ENCODE data around the gene OSGIN1. TPM values are rescaled to one million over a fixed set of nuclear protein-coding genes. Genes with fewer than 3 reads are reported as not detected.
A peak's percentile ranks its signal among the peaks of the same experiment; 100 is the strongest.

The OSGIN1 gene
- total RNA-seq, 1 experiment from 2014 or later = 4.2 TPM

DNA sequence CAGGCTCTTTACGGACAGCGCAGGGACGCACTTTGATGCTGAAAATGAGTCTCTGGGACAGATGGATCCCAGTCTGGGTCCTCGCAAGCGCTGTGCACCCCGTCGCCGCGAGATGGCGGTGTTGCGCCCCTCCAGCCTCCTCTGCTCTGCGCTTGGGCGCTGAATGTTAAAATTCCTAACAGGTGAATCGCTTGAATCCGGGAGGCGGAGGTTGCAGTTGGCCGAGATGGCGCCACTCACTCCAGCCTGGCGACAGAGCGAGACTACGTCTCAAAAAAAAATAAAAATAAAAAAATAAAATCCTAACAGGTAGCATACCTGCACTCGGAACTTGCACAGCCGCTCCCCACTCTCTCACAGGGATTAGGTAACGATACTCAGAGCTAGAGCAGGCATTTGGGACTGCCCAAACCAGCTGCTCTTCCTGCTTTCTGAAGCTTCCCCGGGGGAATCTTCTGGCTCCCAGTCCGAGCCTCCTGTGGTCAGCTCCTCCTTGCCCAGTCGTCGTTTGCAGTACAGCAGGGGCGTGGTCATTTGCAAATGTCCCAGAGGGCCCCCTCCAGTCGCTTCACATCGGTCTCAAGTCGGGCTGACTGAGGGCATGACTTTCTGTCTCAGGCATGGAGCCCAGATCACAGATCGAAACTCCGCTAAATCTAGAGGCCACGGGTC is 26.2 kb upstream of the OSGIN1 start:
- DNase-seq (ENCODE audit: low read depth) = peak; percentile 59

DNA sequence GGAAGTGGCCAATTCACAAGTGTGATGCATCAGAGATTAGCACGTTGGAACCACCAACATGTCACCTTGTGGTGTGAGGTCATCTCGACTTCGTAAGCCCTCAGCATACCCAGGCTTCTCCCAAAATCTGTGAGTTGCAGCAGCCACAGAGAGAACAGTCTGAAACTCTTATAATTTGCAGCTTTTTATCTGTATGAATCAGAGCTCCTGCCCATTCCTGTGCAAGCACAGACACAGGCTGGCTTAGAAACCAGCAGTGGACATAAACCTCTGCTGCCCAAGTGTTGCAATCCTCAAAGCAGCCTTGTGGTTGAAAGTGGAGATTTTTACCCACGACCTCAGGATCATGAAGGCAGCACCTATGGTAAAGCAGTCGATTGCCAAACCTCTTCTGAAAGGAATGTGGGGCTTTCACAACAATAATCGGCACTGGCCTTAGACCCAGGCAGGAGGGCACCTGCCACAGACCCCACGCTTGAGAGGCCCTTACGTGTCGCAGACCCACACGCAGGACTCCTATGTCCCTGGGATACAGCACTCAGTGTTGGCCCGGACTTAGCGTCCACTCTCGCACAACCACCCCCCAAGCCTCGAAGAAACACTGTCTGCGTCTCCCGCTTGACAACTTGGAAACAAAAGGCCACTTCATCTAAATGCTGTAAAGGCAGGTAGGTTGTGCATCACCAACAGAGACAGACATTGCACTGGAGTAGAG is 24.5 kb upstream of the OSGIN1 start:
- DNase-seq (ENCODE audit: low read depth) = peak; percentile 9

DNA sequence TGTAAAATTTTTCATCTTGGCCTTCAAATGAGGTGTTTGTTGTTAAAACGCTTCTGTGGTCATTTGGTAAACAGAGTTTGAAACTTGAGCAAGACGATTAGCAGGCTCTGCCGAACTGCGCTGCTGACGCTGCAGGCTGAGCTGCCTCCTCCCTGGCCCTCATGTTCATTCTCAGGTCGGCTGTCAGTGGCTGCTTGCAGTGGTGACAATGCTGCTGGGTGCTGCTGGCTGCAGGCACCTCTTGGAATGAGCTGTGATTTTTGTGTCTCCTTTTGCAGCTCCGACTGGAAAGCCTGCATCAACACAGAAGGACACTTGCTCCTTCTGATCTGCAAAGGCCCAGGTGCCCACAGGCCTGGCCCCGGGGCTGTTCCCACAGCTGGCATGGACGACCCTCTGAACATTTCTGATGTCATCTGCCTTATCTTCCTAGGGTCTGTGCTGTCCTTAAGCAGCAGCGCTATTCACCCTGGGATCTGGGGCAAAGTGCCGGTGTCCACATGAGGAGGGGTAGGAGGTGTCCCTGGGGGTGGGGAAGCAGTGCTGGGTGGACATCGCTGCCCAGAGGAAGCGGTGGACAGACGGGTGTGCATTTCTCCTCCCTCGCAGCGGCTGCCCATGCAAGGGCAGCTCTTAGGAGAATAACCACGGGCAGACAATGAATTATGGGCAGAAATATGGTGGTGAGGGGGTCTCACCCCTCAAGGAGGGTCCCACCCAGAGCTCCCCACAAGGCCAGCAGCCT is 23.1 kb upstream of the OSGIN1 start:
- DNase-seq (ENCODE audit: low read depth) = no peak

DNA sequence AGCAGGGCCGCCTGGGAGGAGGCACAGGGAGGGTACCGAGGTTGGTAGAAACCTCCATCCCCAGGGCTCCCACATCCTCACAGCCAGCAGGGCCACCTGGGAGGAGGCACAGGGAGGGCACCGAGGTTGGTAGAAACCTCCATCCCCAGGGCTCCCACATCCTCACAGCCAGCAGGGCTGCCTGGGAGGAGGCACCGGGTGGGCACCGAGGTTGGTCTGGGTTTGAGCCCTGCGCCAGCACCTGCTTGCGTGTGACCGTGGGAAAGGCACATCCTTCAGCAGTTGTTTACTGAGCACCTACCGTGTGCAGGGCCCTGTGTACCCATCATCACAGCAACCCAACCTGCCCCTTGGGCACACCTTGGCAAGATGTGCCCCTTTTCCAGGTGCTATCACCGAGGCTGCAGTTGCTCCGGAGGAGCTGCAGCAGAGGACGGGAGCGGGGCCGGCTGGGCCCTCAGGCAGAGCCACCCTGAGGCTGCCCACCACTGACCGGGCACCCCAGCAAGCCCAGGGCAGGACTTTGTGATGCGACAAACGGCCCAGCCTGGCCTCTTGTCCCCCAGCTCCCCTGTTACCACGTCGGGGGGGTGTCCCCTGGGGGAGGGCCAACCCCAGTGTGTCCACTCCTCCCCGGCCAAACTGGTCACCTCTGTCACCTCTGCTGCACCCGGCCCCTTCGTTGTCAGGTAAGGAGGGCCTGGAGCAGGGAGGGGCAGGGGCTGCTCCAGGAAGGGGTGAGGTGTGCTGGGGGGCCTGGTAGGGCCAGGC is 22.1 kb upstream of the OSGIN1 start:
- DNase-seq (ENCODE audit: low read depth) = no peak

DNA sequence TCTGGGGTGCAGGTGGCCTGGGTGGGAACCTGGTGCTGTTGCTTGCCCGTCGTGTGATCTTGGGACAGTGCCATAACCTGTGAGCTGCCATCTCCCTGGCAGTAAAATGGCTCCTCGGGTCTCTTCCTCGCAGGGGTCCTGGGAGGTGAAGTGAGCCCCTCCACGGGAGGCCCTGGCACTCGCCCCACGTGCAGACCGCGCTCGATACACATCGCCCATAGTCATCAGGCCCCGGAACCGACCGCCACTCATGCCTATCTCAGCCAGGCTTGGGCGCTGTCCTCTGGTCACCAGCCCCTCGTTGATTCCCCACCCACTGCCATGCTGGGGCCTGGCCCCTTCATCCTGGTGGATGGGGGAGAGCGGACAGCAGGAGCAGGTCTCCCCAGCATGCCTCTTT is 21.5 kb upstream of the OSGIN1 start:
- no peak for DNase-seq (ENCODE audit: low read depth)

DNA sequence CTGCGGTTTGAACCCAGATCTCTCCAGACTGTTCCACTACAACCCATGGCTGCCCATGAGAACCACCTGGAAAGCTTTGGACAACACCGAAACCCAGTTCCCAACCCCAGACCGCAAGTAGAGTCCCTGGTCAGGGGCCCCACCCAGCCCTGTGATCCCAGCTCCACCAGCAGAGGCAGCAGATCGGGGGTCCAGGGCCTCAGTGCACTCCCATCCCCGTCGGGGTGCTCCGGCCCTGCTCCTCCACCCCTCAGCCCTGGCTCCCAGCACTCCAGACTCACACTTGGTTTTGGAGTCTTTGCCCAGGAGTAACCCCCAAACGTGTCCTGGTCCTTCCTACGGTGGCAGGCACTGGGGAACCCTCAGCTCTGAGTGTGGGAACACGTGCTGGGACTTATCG is 20.7 kb upstream of the OSGIN1 start:
- DNase-seq (ENCODE audit: low read depth) = no peak

DNA sequence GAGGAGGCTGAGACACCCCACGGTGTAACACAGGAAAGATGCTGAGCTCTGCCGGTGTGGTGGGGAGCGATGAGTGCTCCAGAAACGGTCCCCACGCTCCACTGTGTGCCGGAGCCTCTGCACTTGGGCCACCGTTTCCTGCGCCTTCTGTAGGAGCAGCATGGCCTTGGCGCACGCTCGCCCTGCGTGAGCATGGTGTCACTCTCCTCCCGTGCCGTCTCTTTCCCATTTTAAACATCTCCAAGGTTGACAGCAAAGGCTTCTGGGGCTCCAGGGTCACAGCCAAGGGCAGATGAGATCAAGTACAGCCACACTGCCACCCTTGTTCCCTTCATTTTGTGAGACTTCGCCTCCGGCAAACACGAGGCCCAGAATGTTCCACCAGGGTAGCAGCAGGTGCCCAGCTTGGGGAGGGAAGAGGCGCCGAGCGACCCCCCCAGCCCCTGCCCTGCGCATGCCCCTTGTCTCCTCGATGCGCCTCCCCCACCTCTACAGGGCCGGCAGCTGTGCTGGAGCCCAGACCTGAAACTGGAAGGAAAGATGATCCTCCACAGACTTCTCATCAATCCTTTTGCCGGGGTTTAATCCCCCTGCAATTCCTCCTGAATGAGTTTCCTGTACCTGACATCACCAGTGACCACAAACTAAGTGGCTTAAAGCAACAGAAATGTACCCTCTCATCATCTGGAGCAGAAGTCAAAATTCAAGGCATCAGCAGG is 19.9 kb upstream of the OSGIN1 start:
- DNase-seq (ENCODE audit: low read depth) = no peak

DNA sequence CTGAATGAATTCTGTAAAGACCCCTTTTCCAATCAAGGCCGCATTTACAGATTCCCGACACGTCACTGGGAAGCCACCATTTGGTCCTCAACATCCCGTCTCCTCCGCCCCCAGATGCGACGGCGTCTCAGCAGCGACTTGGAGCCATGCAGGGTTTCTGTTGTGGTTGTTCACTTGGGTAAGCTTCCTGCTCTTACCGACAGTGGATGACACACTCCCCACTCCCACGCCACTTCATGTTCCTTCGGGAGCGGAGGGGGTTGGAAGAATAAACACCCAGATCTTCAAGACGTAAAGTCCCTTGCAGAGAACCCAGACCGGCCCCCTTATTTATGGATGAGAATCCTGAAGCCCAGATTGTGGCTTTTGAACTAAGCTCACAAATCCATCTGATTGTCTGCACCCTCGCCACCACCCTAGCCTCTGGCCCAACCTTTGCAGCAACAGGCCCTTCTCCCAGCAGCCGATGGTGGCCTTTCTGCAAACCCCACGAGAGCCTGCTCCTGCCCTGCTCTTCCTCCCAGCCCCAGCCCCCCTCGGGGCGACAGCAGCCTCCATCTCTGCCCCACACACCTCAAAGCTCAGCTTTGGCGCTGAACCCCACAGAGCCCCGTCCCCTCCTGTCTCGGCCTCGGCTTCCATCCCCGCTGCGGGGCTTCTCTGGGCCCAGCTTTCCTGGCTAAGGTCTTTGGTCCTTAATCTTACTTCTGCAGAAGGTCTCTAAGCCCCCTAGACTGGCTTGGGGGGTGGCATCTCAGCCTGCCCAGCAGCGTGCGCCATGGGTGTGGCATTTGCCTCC is 19.0 kb upstream of the OSGIN1 start:
- DNase-seq (ENCODE audit: low read depth) = no peak

DNA sequence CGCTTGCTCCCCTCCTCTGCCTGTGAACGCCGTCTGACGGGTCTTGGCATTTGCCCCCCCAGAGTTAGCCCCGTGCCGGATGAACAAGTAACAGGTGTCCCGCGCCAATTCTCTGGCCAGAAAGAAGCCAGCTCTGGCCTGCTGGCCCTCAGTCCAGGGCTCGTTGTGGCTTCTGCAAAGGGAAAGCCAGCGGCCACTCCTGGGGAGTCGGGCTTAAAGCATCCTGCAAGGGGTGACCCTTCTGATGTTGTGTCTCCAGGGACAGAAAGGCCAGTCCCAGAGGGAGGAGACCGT is 18.4 kb upstream of the OSGIN1 start:
- no peak for DNase-seq (ENCODE audit: low read depth)

DNA sequence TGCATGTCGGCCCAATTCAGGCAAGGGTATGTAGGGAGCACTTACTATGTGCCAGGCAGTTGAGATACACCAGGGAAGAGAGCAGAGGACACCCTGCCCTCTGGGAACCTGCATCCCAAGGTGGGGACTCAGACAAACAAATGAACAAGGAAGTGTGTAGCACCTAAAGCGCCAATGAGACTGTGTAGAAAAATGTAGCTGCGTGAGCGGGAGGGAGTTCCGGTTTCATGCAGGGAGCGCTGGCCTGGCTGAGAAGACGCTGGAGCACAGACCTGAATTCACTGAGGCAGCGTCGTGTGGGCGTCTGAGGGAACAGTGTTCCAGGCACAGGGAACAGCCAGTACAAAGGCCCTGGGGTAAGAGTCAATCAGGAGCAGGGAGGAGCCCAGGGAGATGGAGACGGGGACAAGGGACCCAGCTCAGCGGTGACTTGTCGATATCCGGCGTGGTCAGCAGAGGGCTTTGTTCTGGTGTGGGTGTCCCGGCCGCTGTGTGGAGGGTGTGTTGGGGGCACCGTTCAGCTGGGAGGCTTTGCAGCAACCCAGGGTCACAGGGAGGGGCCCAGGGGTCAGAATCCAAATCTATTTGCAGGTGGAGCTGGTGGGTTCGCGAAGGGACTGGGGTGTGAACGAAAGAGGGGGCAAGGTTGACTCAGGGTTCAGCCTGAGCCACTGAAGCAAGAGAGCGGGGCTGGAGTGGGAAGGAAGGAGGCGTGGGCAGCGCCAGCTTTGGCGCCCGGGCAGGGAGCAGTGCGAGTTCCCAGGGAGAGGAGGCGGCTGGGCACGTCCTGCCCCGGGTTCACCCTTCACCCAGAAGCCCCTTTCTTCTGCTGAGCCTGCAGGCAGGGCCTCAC is 17.8 kb upstream of the OSGIN1 start:
- DNase-seq (ENCODE audit: low read depth) = no peak

DNA sequence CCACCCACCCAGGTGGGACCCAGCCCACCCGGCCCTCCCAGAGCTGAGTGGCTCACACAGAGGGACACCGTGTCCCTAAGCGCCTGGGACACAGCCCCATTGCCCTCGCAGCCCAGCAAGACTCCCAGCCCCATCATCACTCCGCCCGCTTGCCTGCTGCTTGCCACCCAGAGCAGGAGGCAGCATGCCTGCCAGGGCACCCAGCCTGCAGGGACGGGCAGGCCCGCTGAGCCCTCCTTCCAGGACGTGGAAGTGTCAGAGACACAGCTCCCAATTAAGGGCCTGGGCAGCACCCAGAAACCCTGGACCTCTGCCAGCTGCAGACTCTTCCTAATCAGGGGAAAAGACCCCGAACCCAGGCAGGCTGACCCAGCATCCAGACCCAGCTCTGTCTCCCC is 17.2 kb upstream of the OSGIN1 start:
- DNase-seq (ENCODE audit: low read depth) = no peak

DNA sequence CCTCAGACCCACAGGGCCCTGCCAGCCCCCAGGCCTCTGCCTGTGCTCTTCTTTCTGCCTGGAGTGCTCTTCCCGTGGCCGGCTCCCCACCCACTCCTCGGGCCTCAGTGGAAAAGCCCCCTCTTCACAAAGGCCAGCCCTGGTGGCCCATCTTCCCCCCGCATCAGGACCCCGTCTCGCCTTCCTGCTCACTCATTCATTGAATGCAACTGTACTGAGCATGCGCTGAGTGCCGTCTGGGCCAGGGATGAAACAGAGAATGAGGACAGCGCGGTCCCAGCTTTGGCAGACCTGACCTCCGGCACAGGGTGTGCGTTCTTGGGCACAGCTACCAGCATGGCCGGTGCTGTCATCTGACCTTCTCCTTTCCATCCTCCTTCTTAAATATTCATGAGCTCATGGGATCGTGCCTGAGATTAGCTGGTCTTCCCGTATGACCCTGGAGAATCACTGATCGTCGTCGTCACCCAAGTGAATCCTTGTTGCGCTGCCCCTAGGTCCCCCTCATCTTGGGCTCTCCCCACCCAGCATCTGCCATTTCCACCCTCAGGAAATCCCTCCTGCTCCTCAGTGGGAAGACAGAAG is 16.4 kb upstream of the OSGIN1 start:
- DNase-seq (ENCODE audit: low read depth) = no peak

DNA sequence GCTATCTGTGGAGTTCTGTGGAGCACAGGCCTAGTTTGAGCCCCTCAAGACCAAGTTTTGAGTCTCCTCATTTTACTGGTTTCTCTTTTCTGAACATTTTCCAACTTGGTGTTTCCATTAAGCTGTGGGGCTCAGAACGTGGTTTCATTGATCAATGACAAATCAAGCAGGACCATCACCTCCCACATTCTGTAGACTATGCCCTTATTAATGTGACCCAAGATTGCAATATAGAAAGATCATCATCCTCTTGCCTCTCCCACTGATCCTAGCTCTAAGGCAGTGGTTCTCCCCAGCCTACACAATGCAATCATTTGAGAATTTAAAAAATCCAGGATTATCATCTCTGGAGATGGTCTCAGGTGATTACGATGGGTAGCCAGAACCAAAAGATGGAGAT is 15.8 kb upstream of the OSGIN1 start:
- no peak for DNase-seq (ENCODE audit: low read depth)

DNA sequence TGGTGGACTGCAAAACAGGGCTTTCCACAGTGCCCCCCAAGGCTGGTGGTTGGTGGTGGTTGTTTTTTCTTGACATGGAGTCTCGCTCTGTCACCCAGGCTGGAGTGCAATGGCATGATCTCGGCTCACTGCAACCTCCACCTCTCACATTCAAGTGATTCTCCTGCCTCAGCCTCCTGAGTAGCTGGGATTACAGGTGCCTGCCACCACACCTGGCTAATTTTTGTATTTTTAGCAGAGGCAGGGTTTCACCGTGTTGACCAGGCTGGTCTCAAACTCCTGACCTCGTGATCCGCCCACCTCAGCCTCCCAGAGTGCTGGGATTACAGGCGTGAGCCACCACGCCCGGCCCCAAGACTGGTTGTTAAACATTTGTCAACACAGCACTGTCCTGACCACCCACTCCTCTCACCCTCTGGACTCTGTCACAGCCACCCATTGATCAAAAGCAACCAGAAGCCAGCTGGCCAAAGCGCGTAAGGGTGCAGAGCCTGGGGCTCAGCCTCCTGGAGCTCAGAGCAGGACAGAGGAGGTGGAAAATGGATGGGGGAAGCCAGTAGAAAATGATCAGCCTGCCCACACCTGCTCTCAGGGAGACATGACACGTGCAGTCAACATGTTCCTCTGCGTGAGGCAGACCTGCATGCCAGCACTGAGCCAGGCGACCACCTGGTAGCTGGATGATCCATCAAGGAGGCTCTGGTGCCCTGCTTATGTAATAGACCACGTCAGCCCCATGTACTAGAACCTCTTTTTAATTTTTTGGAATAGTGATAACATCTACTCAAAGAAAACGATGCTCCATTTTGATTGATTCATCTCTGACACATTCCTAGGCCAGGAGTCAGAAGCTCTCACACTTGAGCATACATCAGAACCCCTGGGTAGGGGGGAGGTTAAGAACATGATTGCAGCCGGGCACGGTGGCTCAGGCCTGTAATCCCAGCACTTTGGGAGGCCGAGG is 14.8 kb upstream of the OSGIN1 start:
- DNase-seq (ENCODE audit: low read depth) = no peak

DNA sequence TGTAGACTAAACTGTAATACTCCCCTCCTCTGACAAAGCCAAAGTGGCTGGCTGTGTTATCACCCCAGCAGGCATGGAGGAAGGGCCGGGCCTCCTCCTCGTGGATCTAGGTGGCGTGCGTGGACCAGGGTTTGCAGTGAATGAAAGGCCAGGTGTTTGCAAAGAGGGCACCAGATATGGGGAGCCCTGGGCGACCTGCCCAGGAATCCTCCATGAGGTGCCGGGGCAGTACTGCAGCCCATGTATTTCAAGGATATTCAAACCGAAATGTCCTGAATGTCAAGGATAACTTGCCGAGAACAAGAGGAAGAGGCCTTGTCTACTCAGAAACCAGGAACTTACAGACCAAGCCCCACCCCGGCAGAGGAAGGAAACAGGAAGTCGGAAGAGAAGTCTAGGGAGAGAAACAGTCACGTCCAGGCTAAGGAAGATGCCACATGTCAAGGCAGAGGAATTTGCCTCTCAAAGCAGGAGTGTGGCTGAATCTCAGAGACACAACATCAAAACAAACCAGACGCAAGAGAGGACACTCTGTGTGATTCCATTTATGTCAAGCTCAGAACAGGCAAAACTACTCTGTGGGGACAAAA is 13.7 kb upstream of the OSGIN1 start:
- no peak for DNase-seq (ENCODE audit: low read depth)

DNA sequence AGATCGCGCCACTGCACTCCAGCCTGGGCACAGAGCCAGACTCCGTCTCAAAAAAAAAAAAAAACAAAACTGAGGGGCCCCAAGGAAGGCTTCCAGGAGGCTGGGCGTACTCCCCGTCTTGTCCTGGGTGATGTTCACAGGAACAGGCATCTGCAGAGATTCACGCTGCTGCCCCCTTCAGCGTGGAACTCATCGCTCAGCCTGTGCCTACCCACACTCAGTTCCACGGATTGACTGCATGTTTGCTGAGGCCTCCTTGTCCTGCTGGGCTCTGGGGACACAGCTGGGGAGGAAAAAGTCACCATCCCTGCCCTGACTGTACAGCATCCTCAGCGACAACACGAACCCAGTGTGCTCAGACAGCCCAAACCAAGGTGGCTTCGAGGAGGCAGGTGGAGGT is 12.9 kb upstream of the OSGIN1 start:
- DNase-seq (ENCODE audit: low read depth) = no peak

DNA sequence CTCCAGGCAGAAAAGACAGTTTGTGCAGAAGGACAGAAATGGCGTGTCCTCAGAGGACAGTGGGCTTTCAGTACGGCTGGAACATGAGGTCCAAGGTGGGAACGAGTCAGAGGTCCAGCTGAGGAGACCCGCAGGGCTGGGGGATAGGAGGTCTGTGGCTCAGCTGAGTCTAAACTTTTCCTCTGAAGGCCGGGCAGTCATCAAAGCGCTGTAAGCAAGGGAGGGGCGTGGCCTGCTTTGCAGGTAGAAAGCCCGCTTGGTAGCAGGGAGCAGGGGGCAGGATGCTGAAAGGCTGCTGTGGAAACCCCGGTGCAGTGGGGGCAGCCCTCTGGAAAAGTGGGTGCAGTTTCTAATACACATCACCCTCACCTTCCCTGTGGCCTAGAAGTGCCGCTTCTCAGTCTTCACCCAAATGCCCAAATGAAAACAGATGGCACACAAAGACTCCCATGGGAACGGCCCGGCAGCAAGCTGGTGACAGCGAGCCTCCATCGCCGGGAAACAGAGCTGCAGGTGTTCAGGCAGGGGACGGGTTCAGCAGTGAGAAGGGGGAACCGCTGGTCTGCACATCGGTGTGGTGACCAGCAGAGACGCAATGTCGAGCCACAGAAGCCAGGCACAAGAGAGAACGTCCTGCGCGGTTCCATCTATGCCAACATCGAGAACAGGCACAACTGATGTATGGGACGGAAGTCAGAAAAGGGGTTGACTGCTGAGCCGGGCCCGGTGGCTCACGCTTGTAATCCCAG is 12.2 kb upstream of the OSGIN1 start:
- no peak for DNase-seq (ENCODE audit: low read depth)

Data from RPMI7951 (cell line).